ENCODE results near the gene RIMKLB.
A peak's percentile ranks its signal among the peaks of the same experiment; 100 is the strongest.

Gene RIMKLB

DNA sequence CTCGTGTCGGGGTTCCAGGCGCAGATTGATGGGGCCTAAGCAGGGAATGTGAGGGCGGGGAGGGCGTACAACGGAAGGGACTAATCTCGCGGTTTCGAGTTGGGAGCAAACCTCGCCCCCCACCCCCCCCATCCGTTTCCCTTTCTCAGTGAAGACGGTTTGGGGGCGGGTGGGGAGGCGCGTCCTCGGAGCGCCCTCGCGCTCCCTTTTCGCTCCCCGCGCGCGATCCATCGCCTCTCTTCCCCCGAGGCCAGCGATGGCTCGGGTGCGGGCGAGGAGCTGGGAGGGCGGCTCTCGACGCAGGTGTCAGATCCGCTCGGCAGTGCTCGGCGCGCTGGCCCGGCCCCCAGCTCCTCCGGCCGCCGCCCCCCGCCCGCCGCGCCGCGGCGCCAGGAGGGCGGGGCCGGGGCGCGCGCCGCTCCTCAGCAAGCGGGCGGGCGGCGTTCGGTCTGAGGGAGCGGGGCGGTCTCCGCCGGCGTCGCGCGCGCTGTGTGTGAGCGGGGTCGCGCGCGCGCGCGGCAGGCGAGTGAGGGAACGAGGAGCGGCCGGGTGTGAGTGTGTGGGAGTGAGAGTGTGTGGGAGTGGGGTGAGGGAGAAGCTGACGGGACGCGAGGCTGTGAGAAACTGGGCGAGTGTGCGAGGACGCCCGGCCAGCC is at the start of gene RIMKLB:
RIMKLB (plus strand) TSS at position 516 of the 656 bp plus-strand sequence. CDS start 15,876 bp downstream, outside the sequence.
- peak; percentile 44 for DNase-seq

DNA sequence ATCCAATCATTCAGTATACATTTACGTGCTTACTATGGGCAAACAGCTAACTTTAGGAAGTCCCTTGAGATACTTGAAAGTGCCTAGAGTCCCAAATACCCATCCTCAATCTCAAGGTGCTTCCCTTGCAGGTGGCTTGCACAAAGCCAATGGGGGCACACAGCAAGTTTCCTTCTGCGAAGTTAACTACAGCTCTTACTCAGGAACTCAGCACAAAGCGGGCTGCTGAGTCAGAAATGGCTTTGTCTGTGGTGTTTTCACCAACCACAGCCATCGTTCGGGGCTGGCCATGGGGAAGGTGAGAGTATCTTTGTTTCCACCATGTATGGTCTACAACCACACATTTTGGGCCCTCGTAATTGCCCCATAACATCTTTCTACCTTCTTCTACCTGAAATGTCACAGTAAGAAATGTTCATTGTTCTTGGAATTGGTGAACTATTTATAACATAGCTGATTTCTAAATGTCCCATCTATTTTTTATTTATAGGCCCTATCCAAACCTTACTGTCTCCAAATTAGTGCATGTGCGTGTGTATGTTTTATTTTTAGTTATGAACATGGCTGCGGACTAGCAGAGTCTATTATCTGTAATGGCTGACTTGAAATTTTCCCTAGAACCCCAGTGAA is 49.1 kb upstream of the RIMKLB start:
- no peak for DNase-seq

GRCh38 chr12:8655421-8655820 is 42.4 kb upstream of the RIMKLB start:
- DNase-seq: no peak

DNA sequence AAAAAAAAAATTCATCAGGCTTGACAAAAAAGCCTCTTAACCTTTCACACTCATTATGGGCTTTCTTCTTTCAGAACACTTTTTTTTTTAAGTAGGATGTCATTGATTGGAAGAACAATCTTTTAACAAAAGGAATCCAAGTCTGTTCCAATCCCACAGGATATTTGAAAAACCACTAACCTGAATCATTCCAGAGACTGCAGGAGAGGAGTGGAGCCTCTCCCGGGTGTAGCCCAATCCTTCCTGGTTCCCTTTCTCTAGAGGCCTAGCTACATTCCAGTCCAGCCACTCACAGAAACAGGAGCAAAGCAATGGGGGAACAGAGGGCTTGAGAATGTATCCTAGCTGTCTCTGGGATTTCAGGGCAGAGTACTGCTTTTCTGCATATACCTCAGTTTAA is 39.4 kb upstream of the RIMKLB start:
- DNase-seq: no peak

- no peak for DNase-seq
Observed at GRCh38 chr12:8661016-8661415, 36.8 kb upstream of the RIMKLB start.

GRCh38 chr12:8661751-8662150 is 36.0 kb upstream of the RIMKLB start:
- no peak for DNase-seq

GRCh38 chr12:8662593-8662992 is 35.2 kb upstream of the RIMKLB start, which contains the start of gene MFAP5:
TSS of gene MFAP5 (minus strand) at chr12:8662826. CDS start at chr12:8662104, 722 bp downstream.
- no peak for DNase-seq

- DNase-seq: no peak
Observed at GRCh38 chr12:8664228-8664913, 33.4 kb upstream of the RIMKLB start.

GRCh38 chr12:8665759-8666158 is 32.0 kb upstream of the RIMKLB start:
- DNase-seq: no peak

- DNase-seq: no peak
Observed at GRCh38 chr12:8667270-8667669, 30.5 kb upstream of the RIMKLB start.

DNA sequence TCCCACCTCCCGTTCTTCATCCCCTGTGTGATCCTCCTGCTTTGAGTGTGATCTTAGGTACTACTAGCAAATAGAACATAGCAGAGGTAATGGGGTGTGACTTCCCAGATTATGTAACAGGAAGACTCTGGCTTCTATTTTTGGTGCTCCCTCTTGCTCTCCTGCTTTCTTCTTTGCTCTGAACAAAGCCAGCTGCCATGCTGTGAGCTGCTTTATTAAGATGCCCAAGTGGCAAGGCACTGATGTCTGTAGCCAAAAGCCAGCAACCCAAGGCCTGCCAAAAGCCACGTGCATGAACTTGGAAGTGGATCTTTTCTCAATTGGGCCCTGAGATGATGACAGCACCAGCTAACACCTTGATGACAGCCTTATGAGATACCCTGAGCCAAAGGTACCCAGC is 29.4 kb upstream of the RIMKLB start:
- DNase-seq: no peak

GRCh38 chr12:8672381-8672780 is 25.4 kb upstream of the RIMKLB start:
- no peak for DNase-seq

DNA sequence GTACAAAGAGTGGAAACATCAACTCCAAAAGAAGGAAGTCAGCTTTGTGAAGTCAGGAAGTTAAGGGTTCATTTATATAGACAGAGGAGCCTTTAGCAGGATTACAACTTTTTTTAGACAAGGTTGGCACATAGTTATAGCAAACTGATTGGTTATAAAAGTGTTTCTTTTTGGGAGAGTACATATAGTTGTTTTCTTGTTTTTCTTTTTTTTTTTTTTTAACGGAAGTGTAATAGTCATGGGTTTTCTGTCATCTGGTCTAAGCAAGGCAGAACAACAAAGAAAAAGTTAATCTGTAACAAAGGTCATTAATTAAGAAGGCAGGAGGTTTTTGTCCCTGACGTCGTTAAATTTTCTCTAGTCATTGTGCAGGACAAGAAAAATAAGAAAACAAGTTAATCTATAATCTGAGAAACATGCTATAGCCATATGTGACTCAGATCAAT is 22.2 kb upstream of the RIMKLB start:
- no peak for DNase-seq

DNA sequence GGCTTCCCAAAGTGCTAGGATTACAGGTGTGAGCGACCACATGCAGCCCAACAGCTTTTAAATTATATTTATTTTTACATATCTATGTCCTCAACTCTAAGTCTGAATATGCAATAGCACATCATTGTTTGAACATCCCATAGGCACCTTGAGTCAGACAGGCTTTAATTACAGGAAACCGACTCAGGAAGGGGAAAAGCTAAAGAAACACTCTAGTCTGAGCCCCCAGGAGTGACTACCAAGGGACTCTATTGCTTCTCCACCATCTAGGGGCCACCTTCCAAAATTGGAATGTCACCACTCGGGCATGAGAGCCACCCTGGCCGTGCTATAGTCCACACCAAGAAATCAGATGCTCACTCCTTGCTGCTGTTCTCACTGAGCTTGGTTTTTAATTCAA is 21.1 kb upstream of the RIMKLB start:
- DNase-seq: no peak

- no peak for DNase-seq
Observed at GRCh38 chr12:8677362-8677761, 20.4 kb upstream of the RIMKLB start.

- no peak for DNase-seq
Observed at GRCh38 chr12:8678661-8679111, 19.1 kb upstream of the RIMKLB start.

DNA sequence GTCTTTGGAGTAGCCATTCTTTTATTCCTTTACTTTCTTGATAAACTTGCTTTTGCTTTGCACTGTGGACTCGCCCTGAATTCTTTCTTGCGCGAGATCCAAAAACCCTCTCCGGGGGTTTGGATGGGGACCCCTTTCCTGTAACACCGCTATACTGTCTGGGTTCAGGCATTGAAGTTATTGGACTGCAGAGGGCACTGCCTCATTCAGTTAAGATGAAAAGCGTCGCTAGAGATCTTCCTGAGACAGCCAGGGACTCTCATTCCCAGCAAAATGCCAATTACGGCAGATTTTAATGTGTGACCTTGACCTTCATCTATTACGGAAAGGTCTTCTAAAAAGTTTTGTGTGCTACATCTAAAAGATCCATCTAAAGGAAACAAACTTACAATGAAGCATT is 17.3 kb upstream of the RIMKLB start:
- DNase-seq: no peak

DNA sequence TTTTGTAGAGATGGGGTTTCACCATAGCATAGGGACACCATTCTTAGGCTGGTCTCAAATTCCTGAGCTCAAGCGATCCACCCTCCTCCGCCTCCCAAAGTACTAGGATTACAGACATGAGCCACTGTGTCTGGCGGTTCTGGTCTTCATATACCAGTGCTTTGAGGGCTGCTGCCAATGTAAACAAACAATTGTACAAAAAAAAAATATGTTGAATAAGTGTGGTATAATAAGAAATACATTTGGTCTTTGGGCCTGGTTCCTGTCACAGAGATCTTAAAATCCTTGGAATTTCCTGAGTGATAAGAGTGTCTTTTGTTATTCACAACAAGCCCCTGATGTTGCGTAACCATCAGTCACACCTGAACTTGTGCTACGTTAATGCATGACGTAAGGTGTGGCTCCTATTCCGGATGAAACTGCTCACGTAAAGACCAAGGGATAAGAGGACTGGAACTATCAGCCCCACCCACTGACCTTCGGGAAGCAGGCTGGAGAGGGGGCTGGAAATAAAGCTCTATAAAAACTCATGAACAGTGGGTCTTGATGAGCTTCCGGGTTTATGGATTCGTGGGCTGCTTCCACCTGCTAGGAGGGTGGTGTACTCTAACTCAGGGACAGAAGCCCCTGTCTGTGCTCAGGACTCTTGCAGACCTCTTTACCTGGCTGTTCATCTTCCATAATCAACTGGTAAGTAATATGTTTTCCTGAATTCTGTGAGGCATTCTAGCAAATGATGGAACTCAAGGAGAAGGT is 16.5 kb upstream of the RIMKLB start:
- no peak for DNase-seq

GRCh38 chr12:8685051-8685450 is 12.7 kb upstream of the RIMKLB start:
- DNase-seq: no peak

DNA sequence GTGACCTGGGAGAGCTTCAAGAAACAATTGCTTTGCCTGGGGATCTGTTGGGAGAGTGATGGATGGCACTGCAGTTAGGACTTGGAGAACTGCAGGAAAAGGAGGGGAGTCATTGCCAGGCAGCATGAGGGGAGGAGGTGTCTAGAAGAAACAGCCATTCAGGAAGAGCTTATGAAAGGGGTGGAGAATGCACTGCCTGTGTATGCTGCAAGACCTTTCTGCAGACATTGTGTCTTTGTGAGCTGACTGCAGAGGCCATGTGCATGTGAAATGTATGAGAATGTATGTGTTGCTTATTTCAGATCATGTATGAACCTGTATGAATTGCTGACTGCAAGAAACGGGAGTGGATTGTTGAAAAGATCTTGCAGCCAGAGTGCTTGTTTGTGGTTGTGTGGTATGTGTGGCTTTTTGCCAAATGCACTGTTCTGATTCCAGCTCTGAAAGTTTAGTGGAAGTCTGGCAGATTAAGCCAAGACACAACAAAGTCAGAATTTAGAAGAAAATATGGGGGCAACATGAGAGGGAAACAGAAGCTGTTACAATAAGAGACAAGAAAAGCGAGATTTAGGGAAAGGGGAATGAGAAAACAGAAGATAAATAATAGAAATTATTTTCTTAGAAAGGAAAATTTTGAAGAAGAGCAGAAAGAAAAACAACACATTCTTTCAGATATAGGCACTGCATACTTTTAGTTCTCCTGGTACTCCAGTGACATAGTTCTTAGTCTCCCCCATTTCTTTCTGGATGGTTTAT is 9.8 kb upstream of the RIMKLB start:
- peak; percentile 46 for DNase-seq

DNA sequence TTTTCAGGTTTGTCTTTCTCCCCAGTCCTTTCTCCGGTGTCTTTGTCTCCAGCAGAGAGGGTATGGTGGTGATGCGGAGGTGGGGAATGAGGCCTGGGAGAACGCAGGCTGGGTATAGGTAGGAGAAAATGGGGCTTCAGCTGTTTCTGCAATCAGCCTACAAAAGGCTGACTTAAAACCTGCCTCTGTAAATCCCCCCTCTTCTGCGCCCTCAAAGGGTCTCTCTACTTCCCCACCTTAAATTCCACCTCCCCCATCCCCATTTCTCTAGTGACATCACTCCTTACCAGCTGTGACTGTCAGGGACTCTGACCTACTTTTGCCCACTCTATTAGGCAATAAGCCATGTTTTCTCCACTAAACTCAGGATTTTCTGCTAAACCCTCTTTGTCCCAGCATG is 8.1 kb upstream of the RIMKLB start:
- no peak for DNase-seq

DNA sequence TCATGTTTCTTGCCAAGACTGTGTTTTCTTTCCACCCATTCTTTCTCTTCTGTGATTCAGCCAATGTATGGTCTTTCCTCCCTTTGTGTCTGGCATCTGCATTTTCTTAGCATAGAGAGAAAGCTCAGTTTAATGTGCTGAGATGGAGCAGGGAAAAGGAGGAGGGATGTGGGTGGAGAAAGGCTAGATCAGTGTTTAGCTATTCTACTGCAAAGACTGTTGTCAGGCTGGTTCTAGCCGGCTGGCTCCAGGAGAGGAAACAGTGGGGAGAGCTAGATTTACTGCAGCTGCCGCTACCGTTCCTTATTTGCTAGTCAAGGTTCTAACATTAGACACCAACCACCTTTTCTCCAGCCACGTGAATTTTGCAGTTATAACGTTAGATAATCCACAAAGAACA is 5.2 kb upstream of the RIMKLB start:
- DNase-seq: peak; percentile 8

DNA sequence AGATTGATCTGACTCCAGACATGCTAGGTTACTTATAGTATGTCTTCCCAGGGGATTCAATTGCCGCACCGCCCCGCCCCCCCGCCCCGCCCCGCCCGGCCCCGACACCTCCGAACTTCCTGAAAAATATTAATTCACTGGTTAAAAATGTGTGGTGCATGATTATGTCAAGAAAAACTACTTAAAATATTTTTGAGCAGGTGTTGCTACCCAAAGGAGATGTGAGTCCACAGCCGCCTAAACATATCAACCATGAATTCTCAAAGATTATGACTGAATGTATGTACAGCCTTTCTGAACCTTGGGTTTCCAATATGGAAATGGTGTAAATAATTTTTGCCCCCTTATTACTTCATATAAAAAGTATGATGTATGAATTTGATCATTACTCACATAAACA is 2.7 kb upstream of the RIMKLB start:
- no peak for DNase-seq

All from DMS 273 treated with DMSO at 0.1 percent for 48 hours (cell line).